ENCODE data around the gene CDC42SE2. TPM values are rescaled to one million over a fixed set of nuclear protein-coding genes. Genes with fewer than 3 reads are reported as not detected.

The CDC42SE2 gene
- total RNA-seq, 1 donor from 2014 or later = 12.8 TPM

DNA sequence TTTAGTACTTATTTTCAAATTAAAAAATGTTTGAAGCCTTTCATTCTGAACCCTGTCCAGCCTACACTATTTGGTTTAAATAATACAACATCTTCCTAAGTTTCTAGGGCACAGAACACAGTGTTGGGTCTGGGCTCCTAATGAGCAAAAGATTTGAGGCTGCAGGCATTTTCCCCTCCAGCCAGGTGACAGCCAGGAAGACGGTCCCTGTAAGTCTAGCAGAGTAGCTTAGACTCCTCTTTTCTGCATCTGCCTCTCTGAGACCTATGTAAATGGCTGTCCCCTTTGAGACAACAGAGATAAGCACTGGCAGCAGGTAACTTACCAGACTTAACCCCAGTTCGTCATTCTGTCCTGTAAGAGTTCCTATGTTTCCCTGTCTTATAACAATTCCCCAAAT, 141.8 kb downstream of the CDC42SE2 start:
- DNase-seq (ENCODE audit: low spot score in 2 of 2) = no peak
- peaks cover 0 to 24% of the 10 kb centered on the region in 2 donors for H3K9me3 ChIP-seq
- intact Hi-C loops (cut with DNase I) = no loop called here
- no peak overlapping the region for H3K27ac ChIP-seq
- peaks cover 14 to 29% of the 10 kb centered on the region in 2 donors for H3K36me3 ChIP-seq
- no peaks in the 10 kb centered on the region for H3K4me1 ChIP-seq
- H3K4me3 ChIP-seq = no peak overlapping the region
- H3K27me3 ChIP-seq = no peaks in the 10 kb centered on the region
- TF ChIP-seq, protein P1, sequence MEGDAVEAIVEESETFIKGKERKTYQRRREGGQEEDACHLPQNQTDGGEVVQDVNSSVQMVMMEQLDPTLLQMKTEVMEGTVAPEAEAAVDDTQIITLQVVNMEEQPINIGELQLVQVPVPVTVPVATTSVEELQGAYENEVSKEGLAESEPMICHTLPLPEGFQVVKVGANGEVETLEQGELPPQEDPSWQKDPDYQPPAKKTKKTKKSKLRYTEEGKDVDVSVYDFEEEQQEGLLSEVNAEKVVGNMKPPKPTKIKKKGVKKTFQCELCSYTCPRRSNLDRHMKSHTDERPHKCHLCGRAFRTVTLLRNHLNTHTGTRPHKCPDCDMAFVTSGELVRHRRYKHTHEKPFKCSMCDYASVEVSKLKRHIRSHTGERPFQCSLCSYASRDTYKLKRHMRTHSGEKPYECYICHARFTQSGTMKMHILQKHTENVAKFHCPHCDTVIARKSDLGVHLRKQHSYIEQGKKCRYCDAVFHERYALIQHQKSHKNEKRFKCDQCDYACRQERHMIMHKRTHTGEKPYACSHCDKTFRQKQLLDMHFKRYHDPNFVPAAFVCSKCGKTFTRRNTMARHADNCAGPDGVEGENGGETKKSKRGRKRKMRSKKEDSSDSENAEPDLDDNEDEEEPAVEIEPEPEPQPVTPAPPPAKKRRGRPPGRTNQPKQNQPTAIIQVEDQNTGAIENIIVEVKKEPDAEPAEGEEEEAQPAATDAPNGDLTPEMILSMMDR (IDR thresholded peaks at IDR 0.05) = no peak

DNA sequence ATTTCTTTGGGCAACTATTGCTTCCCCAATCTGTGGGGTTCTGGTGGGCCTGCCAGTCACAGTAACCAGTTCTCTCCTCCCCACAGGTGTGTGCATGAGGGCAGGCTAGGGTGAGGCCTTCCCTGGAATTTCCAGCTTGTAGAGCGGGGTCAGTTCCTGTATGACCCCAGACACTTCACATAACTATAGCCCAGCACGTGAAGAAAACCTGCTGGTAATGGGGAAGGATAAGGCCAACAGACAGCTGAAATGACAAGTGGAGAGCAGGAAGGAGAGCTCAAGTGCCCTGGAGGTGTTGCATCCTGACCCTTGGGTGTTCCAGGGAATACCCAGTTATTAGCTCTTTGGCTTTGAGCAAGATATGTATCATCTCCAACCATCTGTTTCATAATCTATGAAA, 142.2 kb downstream of the CDC42SE2 start:
- Histone ChIP-seq H3K4me1 (no peaks in the 10 kb centered on the region), H3K36me3 (peaks cover 14 to 29% of the 10 kb centered on the region in 2 donors), H3K27ac (no peak overlapping the region), H3K27me3 (no peaks in the 10 kb centered on the region), H3K9me3 (peaks cover 0 to 24% of the 10 kb centered on the region in 2 donors), H3K4me3 (no peak overlapping the region)
- no peak for DNase-seq (ENCODE audit: low spot score in 2 of 2)
- TF ChIP-seq, protein P1 (IDR thresholded peaks at IDR 0.05) = no peak
- intact Hi-C loops (cut with DNase I) = no loop called here

- TF ChIP-seq, protein P1 (IDR thresholded peaks at IDR 0.05) = no peak
- no peaks in the 10 kb centered on the region for H3K4me1 ChIP-seq
- no peaks in the 10 kb centered on the region for H3K27me3 ChIP-seq
- H3K27ac ChIP-seq = no peak overlapping the region
- intact Hi-C loops (cut with DNase I) = no loop called here
- H3K4me3 ChIP-seq = no peak overlapping the region
- H3K36me3 ChIP-seq = peaks cover 9 to 27% of the 10 kb centered on the region in 2 donors
- DNase-seq (ENCODE audit: low spot score in 2 of 2) = no peak
- H3K9me3 ChIP-seq = peaks cover 0 to 15% of the 10 kb centered on the region in 2 donors
Measured at GRCh38 chr5:131406975-131407638, 143.3 kb downstream of the CDC42SE2 start.

DNA sequence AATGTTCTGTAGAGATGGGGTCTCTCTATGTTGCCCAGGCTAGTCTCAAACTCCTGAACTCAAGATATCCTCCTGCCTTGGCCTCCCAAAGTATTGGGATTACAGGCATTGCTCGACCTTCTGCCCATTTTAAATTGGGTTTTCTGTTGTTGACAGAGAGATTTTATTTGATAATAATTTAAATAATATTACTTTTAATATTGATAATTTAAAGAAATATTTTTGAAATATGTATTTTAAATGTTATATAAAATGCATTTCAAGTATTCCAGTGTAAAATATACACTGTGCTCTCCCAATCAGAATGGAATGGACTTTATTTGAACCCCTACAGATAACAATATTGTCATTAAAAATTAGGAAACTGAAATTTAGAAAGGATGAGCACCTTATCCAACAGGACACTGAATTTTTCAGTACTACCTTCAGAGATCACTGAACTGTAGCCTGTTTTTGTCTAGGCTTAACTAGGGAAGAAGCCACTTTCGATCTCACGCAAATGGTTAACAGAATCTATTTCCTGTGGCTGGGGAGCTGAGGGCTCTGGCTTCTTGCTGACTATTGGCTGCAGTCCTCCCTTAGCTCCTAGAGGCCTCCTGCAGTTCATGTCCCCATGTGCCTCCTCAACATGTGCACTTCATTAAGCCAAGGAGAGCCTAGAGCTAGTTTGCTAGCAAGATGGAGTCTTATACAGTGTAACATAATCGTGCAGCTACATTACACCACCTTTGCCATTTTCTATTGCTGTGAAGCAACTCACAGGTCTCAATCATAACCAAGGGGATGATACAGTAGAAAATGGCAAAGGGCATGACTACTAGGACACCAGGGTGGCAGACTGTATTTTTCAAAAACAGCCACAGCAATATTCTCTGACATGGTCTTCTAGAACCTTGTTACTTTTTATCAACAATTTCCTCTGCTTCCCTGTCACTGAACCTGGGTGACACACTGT, 150.0 kb downstream of the CDC42SE2 start:
- TF ChIP-seq, protein P1 (IDR thresholded peaks at IDR 0.05) = no peak
- Histone ChIP-seq H3K27ac (no peak overlapping the region), H3K36me3 (peaks cover 0 to 2% of the 10 kb centered on the region in 2 donors), H3K4me3 (no peak overlapping the region), H3K9me3 (no peaks in the 10 kb centered on the region), H3K4me1 (peaks cover 0 to 4% of the 10 kb centered on the region in 2 donors), H3K27me3 (no peaks in the 10 kb centered on the region)
- intact Hi-C loops (cut with DNase I) = no loop called here
- no peak for DNase-seq (ENCODE audit: low spot score in 2 of 2)

DNA sequence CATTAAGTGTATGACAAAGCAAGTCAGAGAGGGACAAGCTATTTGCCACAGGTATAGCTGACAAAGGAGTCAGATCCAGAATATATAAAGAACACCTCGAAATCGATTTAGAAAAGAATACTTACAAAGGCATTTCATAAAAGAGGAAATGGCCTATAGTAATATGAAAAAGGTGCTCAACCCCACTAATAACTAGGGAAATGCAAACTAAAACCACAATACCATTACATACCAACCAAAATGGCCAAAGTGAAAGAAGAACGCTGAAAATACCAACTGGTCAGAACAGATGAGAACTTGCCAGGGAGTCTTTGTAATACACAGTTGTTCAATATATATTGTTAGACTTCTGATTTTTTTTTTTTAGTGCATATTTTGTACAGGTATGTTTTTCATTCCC, 152.9 kb downstream of the CDC42SE2 start:
- TF ChIP-seq, protein P1 (IDR thresholded peaks at IDR 0.05) = no peak
- Histone ChIP-seq H3K4me1 (peaks cover 0 to 4% of the 10 kb centered on the region in 2 donors), H3K27me3 (no peaks in the 10 kb centered on the region), H3K27ac (no peak overlapping the region), H3K4me3 (no peak overlapping the region), H3K36me3 (peaks cover 0 to 2% of the 10 kb centered on the region in 2 donors), H3K9me3 (no peaks in the 10 kb centered on the region)
- DNase-seq (ENCODE audit: low spot score in 2 of 2) = no peak
- intact Hi-C loops (cut with DNase I) = loop anchor here (2.0 to 5.0 kb wide), 3 partner anchors 154 to 1514 kb away; partner anchors contain the start of genes CDC42SE2, CHSY3 and HINT1
